Osteocyte (in vitro differentiated cells): ENCODE data around the gene CXXC5. TPM values are rescaled to one million over a fixed set of nuclear protein-coding genes. Genes with fewer than 3 reads are reported as not detected.

Experiments
- DNase-seq: peaks from one replicate; pipeline ENCODE4 v3.0.0; 2021; ENCODE audit warnings: mixed read lengths; ENCODE audit not compliant: unreplicated experiment; ENCODE audit errors: extremely low spot score
- H3K27ac Mint-ChIP-seq: one replicate; pipeline ENCODE4 v1.8.0; 2021; ENCODE audit warnings: mild to moderate bottlenecking, mixed read lengths; ENCODE audit not compliant: unreplicated experiment
- H3K27me3 Mint-ChIP-seq: one replicate; pipeline ENCODE4 v1.8.0; 2021; ENCODE audit warnings: mixed read lengths; ENCODE audit not compliant: unreplicated experiment
- H3K36me3 Mint-ChIP-seq: one replicate; pipeline ENCODE4 v1.8.0; 2021; ENCODE audit warnings: mixed read lengths; ENCODE audit not compliant: unreplicated experiment
- H3K4me1 Mint-ChIP-seq: one replicate; pipeline ENCODE4 v1.8.0; 2021; ENCODE audit warnings: mixed read lengths; ENCODE audit not compliant: unreplicated experiment
- H3K4me3 Mint-ChIP-seq: one replicate; pipeline ENCODE4 v1.8.0; 2021; ENCODE audit warnings: mild to moderate bottlenecking, moderate library complexity, mixed read lengths; ENCODE audit not compliant: unreplicated experiment
- H3K9me3 Mint-ChIP-seq: one replicate; pipeline ENCODE4 v1.8.0; 2021; ENCODE audit warnings: mixed read lengths; ENCODE audit not compliant: unreplicated experiment
- total RNA-seq: library from RNA; stranded (reverse); gene quantifications from 2 replicates; pipeline ENCODE4 v1.2.1, GENCODE V29; 2021
- TF ChIP-seq, protein P1 (sequence below): fragments of 200-600 bp; sonication (generic); IDR thresholded peaks from 2 replicates; pipeline ENCODE4 v1.5.0; 2021; ENCODE audit warnings: antibody characterized with exemption, mild to moderate bottlenecking, moderate library complexity

The CXXC5 gene
- total RNA-seq, 1 donor from 2014 or later = 259 TPM

DNA sequence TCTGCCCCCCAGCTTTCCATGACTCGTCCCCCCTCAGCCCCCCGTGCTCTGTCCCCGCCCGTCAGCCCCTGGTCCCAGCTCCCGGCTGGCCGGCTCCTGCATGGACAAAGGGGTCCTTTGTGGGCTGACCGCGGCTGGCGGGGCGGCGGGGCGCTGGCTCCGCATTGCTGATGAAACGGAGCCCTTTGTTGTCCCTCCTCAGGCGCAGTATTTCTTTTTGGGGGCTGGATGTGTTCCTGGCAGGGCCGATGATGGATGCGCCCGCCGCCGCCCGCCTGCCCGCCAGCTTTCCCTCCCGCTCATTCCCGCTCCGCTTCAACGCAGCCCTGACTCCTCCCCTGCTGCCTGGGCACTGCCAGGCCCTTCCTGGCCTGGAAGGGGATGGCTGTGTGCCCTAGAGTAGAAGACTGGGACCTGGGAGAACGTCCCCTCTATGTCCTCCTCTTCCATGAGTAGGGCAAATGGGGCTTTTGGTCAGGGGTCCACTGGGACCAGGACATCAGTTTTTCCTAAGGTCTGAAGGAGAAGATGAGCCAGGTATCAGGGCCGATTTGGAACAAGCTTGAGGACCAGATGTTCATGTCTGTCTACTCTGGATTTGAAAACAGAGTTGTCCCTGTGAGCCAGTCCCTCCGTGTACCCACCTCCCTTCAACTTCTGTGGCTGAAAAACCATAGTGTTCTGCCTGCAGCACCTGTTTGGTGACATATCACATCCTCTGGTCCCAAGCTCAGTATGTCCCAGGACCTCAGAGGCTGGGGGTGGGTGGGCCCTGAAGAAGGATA, 29.0 kb downstream of the CXXC5 start:
- H3K27me3 Mint-ChIP-seq = no peaks in the 10 kb centered on the region
- no peak for DNase-seq
- no peak overlapping the region for H3K4me3 Mint-ChIP-seq
- no peaks in the 10 kb centered on the region for H3K9me3 Mint-ChIP-seq
- peak overlapping the region; percentile 93 for H3K27ac Mint-ChIP-seq
- peaks cover 26% of the 10 kb centered on the region for H3K36me3 Mint-ChIP-seq
- TF ChIP-seq, protein P1, sequence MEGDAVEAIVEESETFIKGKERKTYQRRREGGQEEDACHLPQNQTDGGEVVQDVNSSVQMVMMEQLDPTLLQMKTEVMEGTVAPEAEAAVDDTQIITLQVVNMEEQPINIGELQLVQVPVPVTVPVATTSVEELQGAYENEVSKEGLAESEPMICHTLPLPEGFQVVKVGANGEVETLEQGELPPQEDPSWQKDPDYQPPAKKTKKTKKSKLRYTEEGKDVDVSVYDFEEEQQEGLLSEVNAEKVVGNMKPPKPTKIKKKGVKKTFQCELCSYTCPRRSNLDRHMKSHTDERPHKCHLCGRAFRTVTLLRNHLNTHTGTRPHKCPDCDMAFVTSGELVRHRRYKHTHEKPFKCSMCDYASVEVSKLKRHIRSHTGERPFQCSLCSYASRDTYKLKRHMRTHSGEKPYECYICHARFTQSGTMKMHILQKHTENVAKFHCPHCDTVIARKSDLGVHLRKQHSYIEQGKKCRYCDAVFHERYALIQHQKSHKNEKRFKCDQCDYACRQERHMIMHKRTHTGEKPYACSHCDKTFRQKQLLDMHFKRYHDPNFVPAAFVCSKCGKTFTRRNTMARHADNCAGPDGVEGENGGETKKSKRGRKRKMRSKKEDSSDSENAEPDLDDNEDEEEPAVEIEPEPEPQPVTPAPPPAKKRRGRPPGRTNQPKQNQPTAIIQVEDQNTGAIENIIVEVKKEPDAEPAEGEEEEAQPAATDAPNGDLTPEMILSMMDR = no peak
- peaks cover 74% of the 10 kb centered on the region for H3K4me1 Mint-ChIP-seq

DNA sequence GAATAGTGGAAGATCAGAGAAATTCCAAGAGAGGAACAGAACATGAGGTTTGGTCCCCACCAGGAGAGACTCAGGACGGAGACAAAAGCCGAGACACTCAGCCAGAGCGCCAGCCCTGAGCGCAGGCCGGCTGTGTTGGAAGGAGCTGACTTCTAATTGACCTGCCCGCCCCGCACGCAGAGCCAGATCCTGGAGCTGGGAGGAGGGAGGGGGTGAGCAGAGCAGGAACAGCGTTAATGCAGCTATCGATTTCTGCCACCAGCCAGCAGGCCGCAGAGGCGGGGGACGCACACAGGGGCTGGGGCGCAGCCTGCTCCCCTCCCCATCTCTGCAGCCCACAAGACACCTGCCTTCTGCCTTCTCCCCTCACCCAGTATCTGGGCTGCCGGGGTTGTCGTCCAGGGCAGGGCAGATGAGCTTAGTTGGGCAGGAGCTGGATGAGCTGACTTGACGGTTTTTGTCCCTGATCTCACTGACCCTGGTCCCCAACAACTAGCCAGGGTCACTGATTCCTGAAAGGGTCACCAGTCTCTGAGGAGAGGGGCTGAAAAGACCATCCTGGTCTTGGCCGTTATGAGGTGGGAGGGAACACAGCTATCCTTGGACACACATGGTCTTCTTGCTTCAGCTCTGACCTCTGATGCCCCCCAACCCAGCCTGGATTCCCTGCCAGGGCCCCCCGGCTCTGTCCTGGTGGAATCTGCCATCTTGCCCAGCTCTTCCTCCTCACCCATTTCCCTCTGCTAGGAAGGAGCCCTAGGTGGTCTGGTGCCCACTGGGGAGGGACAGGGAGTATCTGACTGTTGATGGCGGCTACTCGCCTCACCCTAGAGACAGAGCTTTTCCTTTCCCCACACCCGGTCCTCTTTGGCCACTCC, 29.8 kb downstream of the CXXC5 start:
- Mint-ChIP-seq H3K4me1 (peaks cover 74% of the 10 kb centered on the region), H3K9me3 (no peaks in the 10 kb centered on the region), H3K27ac (peak overlapping the region; percentile 93), H3K36me3 (peaks cover 31% of the 10 kb centered on the region), H3K27me3 (no peaks in the 10 kb centered on the region), H3K4me3 (no peak overlapping the region)
- TF ChIP-seq, protein P1 = no peak
- DNase-seq = no peak

DNA sequence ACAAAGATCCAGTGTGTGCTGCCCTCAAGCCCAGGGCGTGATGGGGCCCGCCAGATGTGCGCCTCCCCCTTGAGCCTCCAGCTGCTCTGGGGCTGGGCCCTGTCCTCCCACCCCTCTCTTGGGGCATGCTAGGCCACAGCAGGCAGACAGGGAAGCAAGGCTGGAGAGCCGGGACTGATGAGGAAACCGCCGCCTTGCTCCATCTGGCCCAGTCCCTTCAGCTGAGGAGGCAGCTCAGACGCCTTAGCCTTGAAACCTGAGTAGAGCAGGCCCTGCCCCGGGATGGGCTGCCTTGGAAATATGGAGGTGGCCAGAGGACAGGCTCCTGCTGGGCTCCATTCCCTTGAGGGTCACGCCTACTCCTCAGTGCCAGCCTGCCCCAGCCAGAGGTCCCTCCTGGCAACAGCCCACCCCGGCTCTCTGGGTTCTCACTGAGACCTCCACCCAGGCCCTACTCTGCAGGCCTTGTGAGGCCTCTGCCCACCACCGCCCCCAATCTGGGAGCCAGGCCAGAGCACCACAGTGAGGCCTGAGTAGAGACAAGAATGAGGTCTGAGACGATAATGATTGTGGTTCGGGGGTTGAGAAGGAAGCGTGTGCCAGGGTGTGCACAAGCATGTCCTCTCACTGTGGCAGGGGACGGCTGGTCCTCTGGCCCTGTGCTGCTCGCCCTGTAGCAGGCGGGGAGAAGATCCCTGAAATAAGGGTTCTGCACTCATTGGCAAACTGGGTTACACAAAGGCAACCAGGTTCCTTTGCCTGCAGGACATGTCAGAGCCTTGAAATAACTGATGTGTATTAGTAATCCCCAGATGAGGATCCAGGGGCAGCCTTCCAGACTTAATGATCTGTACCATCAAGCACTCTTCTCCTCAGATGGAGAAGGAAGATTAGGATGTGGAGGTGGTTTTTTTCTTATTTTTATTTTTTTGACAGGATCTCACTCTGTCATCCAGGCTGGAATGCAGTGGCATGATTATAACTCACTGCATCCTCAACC, 30.9 kb downstream of the CXXC5 start:
- Mint-ChIP-seq H3K27ac (peak overlapping the region; percentile 93), H3K4me3 (peak overlapping the region; percentile 29), H3K36me3 (peaks cover 39% of the 10 kb centered on the region), H3K4me1 (peaks cover 74% of the 10 kb centered on the region), H3K27me3 (no peaks in the 10 kb centered on the region), H3K9me3 (no peaks in the 10 kb centered on the region)
- TF ChIP-seq, protein P1 = no peak
- DNase-seq = no peak

DNA sequence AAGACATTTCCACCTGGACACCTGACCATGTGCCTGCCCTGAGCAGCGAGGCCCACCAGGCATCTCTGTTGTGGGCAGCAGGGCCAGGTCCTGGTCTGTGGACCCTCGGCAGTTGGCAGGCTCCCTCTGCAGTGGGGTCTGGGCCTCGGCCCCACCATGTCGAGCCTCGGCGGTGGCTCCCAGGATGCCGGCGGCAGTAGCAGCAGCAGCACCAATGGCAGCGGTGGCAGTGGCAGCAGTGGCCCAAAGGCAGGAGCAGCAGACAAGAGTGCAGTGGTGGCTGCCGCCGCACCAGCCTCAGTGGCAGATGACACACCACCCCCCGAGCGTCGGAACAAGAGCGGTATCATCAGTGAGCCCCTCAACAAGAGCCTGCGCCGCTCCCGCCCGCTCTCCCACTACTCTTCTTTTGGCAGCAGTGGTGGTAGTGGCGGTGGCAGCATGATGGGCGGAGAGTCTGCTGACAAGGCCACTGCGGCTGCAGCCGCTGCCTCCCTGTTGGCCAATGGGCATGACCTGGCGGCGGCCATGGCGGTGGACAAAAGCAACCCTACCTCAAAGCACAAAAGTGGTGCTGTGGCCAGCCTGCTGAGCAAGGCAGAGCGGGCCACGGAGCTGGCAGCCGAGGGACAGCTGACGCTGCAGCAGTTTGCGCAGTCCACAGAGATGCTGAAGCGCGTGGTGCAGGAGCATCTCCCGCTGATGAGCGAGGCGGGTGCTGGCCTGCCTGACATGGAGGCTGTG, 32.4 kb downstream of the CXXC5 start:
- H3K27me3 Mint-ChIP-seq = no peaks in the 10 kb centered on the region
- H3K4me1 Mint-ChIP-seq = peaks cover 73% of the 10 kb centered on the region
- H3K9me3 Mint-ChIP-seq = no peaks in the 10 kb centered on the region
- peak overlapping the region; percentile 93 for H3K27ac Mint-ChIP-seq
- no peak overlapping the region for H3K4me3 Mint-ChIP-seq
- DNase-seq = no peak
- H3K36me3 Mint-ChIP-seq = peaks cover 37% of the 10 kb centered on the region
- TF ChIP-seq, protein P1 = no peak
